Measurements from ENCODE around the gene IFNK.

IFNK gene

GRCh38 chr9:27510780-27511179, 13.3 kb upstream of the IFNK start:
- TF ChIP-seq REST (IDR thresholded peaks at IDR 0.05; ENCODE audit: insufficient replicate concordance, low read depth), result no peak
- TF ChIP-seq, protein P1, sequence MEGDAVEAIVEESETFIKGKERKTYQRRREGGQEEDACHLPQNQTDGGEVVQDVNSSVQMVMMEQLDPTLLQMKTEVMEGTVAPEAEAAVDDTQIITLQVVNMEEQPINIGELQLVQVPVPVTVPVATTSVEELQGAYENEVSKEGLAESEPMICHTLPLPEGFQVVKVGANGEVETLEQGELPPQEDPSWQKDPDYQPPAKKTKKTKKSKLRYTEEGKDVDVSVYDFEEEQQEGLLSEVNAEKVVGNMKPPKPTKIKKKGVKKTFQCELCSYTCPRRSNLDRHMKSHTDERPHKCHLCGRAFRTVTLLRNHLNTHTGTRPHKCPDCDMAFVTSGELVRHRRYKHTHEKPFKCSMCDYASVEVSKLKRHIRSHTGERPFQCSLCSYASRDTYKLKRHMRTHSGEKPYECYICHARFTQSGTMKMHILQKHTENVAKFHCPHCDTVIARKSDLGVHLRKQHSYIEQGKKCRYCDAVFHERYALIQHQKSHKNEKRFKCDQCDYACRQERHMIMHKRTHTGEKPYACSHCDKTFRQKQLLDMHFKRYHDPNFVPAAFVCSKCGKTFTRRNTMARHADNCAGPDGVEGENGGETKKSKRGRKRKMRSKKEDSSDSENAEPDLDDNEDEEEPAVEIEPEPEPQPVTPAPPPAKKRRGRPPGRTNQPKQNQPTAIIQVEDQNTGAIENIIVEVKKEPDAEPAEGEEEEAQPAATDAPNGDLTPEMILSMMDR (IDR thresholded peaks at IDR 0.05; ENCODE audit: insufficient read depth, low read length), result no peak
- no peak overlapping the region for H3K27ac ChIP-seq (replicated peaks)
- H3K4me3 ChIP-seq (replicated peaks; ENCODE audit: insufficient read depth, low read length), result no peak overlapping the region
- no peaks in the 10 kb centered on the region for H3K27me3 ChIP-seq (ENCODE audit: insufficient read depth, poor library complexity, severe bottlenecking)
- no peak for DNase-seq (ENCODE audit: low read depth in 1 of 2, low spot score in 1 of 2)

GRCh38 chr9:27511771-27512170, 12.3 kb upstream of the IFNK start:
- no peaks in the 10 kb centered on the region for H3K27me3 ChIP-seq (ENCODE audit: insufficient read depth, poor library complexity, severe bottlenecking)
- H3K4me3 ChIP-seq (replicated peaks; ENCODE audit: insufficient read depth, low read length), result no peak overlapping the region
- no peak overlapping the region for H3K27ac ChIP-seq (replicated peaks)
- no peak for DNase-seq (ENCODE audit: low read depth in 1 of 2, low spot score in 1 of 2)
- no peak for TF ChIP-seq REST (IDR thresholded peaks at IDR 0.05; ENCODE audit: insufficient replicate concordance, low read depth)
- TF ChIP-seq, protein P1 (IDR thresholded peaks at IDR 0.05; ENCODE audit: insufficient read depth, low read length), result no peak
- no peak for TF ChIP-seq POLR2AphosphoS5 (IDR thresholded peaks at IDR 0.05; ENCODE audit: low read depth)
- TF ChIP-seq SPI1 (IDR thresholded peaks at IDR 0.05; ENCODE audit: borderline replicate concordance, low read depth), result no peak
- no peak for TF ChIP-seq GABPA (IDR thresholded peaks at IDR 0.05; ENCODE audit: low read depth)

GRCh38 chr9:27514551-27514950, 9.5 kb upstream of the IFNK start:
- DNase-seq (ENCODE audit: low read depth in 1 of 2, low spot score in 1 of 2), result no peak
- H3K27me3 ChIP-seq (ENCODE audit: insufficient read depth, poor library complexity, severe bottlenecking), result no peaks in the 10 kb centered on the region
- no peak overlapping the region for H3K27ac ChIP-seq (replicated peaks)
- TF ChIP-seq GABPA (IDR thresholded peaks at IDR 0.05; ENCODE audit: low read depth), result no peak
- no peak for TF ChIP-seq REST (IDR thresholded peaks at IDR 0.05; ENCODE audit: insufficient replicate concordance, low read depth)
- TF ChIP-seq, protein P1 (IDR thresholded peaks at IDR 0.05; ENCODE audit: insufficient read depth, low read length), result no peak
- no peak for TF ChIP-seq POLR2AphosphoS5 (IDR thresholded peaks at IDR 0.05; ENCODE audit: low read depth)
- TF ChIP-seq SPI1 (IDR thresholded peaks at IDR 0.05; ENCODE audit: borderline replicate concordance, low read depth), result no peak
- H3K4me3 ChIP-seq (replicated peaks; ENCODE audit: insufficient read depth, low read length), result no peak overlapping the region
